ENCODE data around the gene RAB30.

RAB30 gene

GRCh38 chr11:83069441-83070043, 2.2 kb downstream of the RAB30 start:
- Histone ChIP-seq H3K36me3 (replicated peaks; ENCODE audit: insufficient read depth, low read length) (peaks cover 19% of the 10 kb centered on the region; the same call in 1 of the 2 replicates), H3K4me1 (ENCODE audit: low read length) (peaks cover 27% of the 10 kb centered on the region), H3K9me2 (replicated peaks; ENCODE audit: insufficient read depth, low read length) (no peaks in the 10 kb centered on the region), H3K9me3 (replicated peaks; ENCODE audit: insufficient read depth, low read length) (no peaks in the 10 kb centered on the region), H3K4me2 (ENCODE audit: low read depth, low read length) (peak overlapping the region; percentile 93), H3K79me2 (ENCODE audit: low read length) (peaks cover 98% of the 10 kb centered on the region), H3K9ac (ENCODE audit: low read length) (no peak overlapping the region; the same call in 1 of the 2 replicates), H3F3A (ENCODE audit: insufficient read depth, low read length) (peaks cover 14% of the 10 kb centered on the region; the same call in 1 of the 2 replicates), H3K27me3 (replicated peaks; ENCODE audit: insufficient read depth, low read length) (no peaks in the 10 kb centered on the region), H4K20me1 (ENCODE audit: insufficient read depth, low read length) (no peaks in the 10 kb centered on the region), H2AFZ (ENCODE audit: low read length) (no peak overlapping the region), H3K27ac (ENCODE audit: low read length) (peak overlapping the region; percentile 32; the same call in 1 of the 2 replicates), H3K4me3 (ENCODE audit: low read length) (peak overlapping the region; percentile 99)
- no peak for DNase-seq
- no peak for TF ChIP-seq CTCF (IDR thresholded peaks at IDR 0.05; ENCODE audit: low read length)
- no peak for TF ChIP-seq EZH2 (optimal IDR thresholded peaks at IDR 0.05; ENCODE audit: low read depth, low read length)

GRCh38 chr11:83068568-83068967, 3.1 kb downstream of the RAB30 start:
- peaks cover 35% of the 10 kb centered on the region for H3K4me1 ChIP-seq (ENCODE audit: low read length)
- H3K36me3 ChIP-seq (replicated peaks; ENCODE audit: insufficient read depth, low read length): peaks cover 17% of the 10 kb centered on the region; the same call in 1 of the 2 replicates
- peak overlapping the region; percentile 99; the same call in 1 of the 2 replicates for H3K4me3 ChIP-seq (ENCODE audit: low read length)
- no peaks in the 10 kb centered on the region for H4K20me1 ChIP-seq (ENCODE audit: insufficient read depth, low read length)
- no peak overlapping the region for H3K9ac ChIP-seq (ENCODE audit: low read length)
- no peak overlapping the region for H3K27ac ChIP-seq (ENCODE audit: low read length)
- H3K9me2 ChIP-seq (replicated peaks; ENCODE audit: insufficient read depth, low read length): no peaks in the 10 kb centered on the region
- peaks cover 98% of the 10 kb centered on the region for H3K79me2 ChIP-seq (ENCODE audit: low read length)
- DNase-seq: no peak
- peaks cover 23% of the 10 kb centered on the region for H3F3A ChIP-seq (ENCODE audit: insufficient read depth, low read length)
- H3K9me3 ChIP-seq (replicated peaks; ENCODE audit: insufficient read depth, low read length): no peaks in the 10 kb centered on the region
- no peak for TF ChIP-seq EZH2 (optimal IDR thresholded peaks at IDR 0.05; ENCODE audit: low read depth, low read length)
- no peak for TF ChIP-seq CTCF (IDR thresholded peaks at IDR 0.05; ENCODE audit: low read length)
- no peak for TF ChIP-seq EZH2phosphoT487 (IDR thresholded peaks at IDR 0.05; ENCODE audit: low read length)
- H3K27me3 ChIP-seq (replicated peaks; ENCODE audit: insufficient read depth, low read length): no peaks in the 10 kb centered on the region
- no peak overlapping the region for H2AFZ ChIP-seq (ENCODE audit: low read length)
- peak overlapping the region; percentile 93; the same call in 1 of the 2 replicates for H3K4me2 ChIP-seq (ENCODE audit: low read depth, low read length)

GRCh38 chr11:83064011-83064410, 7.7 kb downstream of the RAB30 start:
- H3K27ac ChIP-seq (ENCODE audit: low read length): peak overlapping the region; percentile 97
- H3K4me2 ChIP-seq (ENCODE audit: low read depth, low read length): peak overlapping the region; percentile 78

More at GRCh38 chr11:83064011-83064410, 7.7 kb downstream of the RAB30 start:
- H2AFZ ChIP-seq (ENCODE audit: low read length): no peak overlapping the region
- H3K4me3 ChIP-seq (ENCODE audit: low read length): peak overlapping the region; percentile 50; the same call in 1 of the 2 replicates
- peaks cover 40% of the 10 kb centered on the region for H3K4me1 ChIP-seq (ENCODE audit: low read length)
- H3K9me2 ChIP-seq (replicated peaks; ENCODE audit: insufficient read depth, low read length): no peaks in the 10 kb centered on the region
- H3K27me3 ChIP-seq (replicated peaks; ENCODE audit: insufficient read depth, low read length): no peaks in the 10 kb centered on the region
- DNase-seq: no peak
- TF ChIP-seq CTCF (IDR thresholded peaks at IDR 0.05; ENCODE audit: low read length) (no peak), EZH2 (optimal IDR thresholded peaks at IDR 0.05; ENCODE audit: low read depth, low read length) (no peak), EZH2phosphoT487 (IDR thresholded peaks at IDR 0.05; ENCODE audit: low read length) (no peak)
- peaks cover 80% of the 10 kb centered on the region for H3K79me2 ChIP-seq (ENCODE audit: low read length)
- H3K9me3 ChIP-seq (replicated peaks; ENCODE audit: insufficient read depth, low read length): 0 out of 2 replicates have a peak, but pooled peaks cover 4% of the 10 kb centered on the region
- H3K9ac ChIP-seq (ENCODE audit: low read length): peak overlapping the region; percentile 82
- H3K36me3 ChIP-seq (replicated peaks; ENCODE audit: insufficient read depth, low read length): peaks cover 31% of the 10 kb centered on the region
- peaks cover 43% of the 10 kb centered on the region for H3F3A ChIP-seq (ENCODE audit: insufficient read depth, low read length)
- no peaks in the 10 kb centered on the region for H4K20me1 ChIP-seq (ENCODE audit: insufficient read depth, low read length)

Data from MM.1S (cell line).